ENCODE data around the gene LRRC56.
"Not testable (repeated sequence)": the region's sequence is repeated elsewhere in the genome, so short reads cannot be mapped to it uniquely, and the experiment has no call there.

LRRC56 gene

GRCh38 chr11:501683-502287 is 35.5 kb upstream of the LRRC56 start:
- DNase-seq: no peak

- no peak for DNase-seq
Observed at GRCh38 chr11:502288-503178, 34.8 kb upstream of the LRRC56 start.

GRCh38 chr11:503179-503981 is 33.9 kb upstream of the LRRC56 start:
- peak in 1 of 5 donors; percentile 65 for DNase-seq

GRCh38 chr11:504053-504993 is 33.0 kb upstream of the LRRC56 start:
- no peak for DNase-seq

DNA sequence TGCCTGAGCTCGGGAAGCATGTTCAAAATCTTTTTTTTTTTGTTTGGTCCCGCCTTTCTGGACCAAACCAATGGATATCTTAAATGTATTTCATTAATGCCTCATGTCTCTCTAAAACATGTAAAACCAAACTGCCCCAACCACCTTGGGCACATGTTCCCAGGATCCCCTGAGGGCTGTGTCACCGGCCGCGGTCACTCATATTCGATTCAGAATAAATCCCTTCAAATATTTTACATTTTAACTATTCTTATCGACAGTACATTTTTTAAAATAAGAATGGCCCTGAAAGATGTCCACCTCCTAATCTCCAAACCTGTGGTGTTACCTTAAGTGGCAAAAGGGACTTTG is 32.4 kb upstream of the LRRC56 start:
- no peak for DNase-seq

DNA sequence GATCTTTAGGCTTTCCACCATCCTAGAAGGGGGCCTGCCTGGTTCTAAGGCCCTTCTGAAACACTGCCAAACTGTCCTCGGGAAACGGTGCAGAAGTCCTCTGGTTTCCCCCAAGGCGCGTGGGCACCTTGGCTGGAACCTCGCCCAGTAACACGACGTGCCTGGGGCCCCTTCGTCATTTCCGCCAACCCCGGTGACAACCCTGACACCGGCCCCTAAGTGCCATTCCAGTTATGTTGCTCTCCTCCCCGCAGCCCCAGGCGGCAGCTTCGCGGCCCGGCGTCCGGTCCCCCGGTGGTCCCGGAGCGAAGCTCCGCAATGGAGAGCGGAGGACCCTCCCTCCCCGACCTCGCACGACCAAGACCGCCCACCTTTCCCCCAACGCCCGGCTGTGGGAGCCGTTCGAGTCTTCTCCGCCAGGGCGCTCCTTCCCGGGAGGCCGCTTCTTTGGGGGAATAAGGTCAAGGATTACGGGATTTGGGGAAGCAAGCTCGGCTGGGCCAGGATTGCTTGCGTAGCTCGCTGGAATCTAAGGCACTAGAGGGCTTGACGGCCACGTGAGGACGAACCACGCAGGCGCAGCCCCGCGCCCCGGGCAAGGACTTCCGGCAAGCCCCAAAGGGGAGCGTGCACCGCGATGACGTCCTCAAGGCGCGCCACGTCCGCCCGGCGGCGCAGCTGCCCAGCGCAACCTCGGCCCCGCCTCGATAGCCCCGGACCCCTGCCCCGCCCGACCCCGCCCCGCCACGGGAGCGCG is 30.9 kb upstream of the LRRC56 start:
- DNase-seq: peak; percentile 95 to 98 (median 96)

GRCh38 chr11:506995-507726 is 30.2 kb upstream of the LRRC56 start, which contains the start of gene RNH1:
RNH1 (minus strand) TSS chr11:507242; CDS start chr11:502162, 5,080 bp downstream.
- DNase-seq: peak; percentile 94 to 100 (median 99)

DNA sequence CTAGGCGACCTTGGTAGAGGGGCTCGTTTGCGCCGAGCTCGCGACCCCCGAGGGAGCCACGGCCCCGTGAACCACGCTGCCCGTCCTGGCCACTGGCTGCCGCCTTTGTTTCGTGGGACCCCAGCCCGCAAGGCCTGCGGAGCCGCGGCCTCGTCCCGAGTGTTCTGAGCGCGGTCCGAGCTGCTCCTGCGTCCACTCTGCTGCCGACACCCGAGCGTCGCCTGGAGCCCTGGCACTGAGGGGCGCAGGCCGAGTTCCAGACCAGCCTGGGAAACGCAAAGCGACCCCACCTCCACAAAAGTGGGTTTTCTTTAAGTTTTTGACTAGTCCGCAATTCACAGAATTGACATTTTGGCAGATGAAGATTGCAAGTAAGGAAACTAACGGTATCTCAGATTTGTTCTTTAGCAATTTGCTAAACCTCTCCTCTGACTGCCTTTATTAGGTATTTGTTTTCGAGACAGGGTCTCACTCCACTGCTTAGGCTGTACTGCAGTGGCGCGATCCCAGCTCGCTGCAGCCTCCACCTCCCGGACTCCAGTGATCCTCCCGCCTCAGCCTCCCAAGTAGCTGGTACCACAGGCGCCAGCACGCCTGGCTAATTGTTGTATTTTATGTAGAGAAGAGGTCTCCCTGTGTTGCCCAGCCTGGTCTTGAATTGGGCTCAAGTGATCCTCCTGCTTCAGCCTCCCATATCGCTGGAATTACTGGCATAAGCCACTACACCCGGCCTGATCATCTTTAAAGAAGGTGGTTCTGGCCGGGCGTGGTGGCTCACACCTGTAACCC is 29.4 kb upstream of the LRRC56 start:
- no peak for DNase-seq

- no peak for DNase-seq
Observed at GRCh38 chr11:508956-509355, 28.4 kb upstream of the LRRC56 start.

GRCh38 chr11:512761-513595 is 24.3 kb upstream of the LRRC56 start:
- DNase-seq: no peak

- no peak for DNase-seq
Observed at GRCh38 chr11:514606-515005, 22.7 kb upstream of the LRRC56 start.

GRCh38 chr11:515131-515530 is 22.2 kb upstream of the LRRC56 start:
- no peak for DNase-seq

GRCh38 chr11:516400-516799 is 20.9 kb upstream of the LRRC56 start:
- no peak for DNase-seq

DNA sequence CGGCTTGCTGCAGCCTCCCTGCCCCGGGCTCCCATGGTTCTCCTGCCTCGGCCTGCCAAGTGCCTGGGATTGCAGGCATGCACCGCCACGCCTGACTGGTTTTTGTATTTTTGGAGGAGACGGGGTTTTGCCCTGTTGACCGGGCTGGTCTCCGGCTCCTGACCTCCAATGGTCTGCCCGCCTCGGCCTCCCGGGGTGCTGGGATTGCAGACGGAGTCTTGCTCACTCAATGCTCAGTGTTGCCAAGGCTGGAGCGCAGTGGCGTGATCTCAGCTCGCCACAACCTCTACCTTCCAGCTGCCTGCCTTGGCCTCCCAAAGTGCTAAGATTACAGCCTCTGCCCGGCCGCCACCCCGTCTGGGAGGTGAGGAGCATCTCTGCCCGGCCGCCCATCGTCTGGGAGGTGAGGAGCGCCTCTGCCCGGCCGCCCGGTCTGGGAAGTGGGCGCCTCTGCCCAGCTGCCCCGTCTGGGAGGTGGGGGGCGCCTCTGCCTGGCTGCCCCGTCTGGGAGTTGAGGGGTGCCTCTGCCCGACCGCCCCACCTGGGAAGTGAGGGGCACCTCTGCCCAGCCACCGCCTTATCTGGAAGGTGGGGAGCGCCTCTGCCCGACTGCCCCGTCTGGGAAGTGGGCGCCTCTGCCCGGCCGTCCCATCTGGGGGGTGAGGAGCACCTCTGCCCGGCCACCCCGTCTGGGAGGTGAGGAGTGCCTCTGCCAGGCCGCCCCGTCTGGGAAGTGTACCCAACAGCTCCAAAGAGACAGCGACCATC is 20.2 kb upstream of the LRRC56 start:
- DNase-seq: not testable (repeated sequence)

GRCh38 chr11:518463-519202 is 18.7 kb upstream of the LRRC56 start:
- DNase-seq: peak; percentile 79 to 93 (median 86)

DNA sequence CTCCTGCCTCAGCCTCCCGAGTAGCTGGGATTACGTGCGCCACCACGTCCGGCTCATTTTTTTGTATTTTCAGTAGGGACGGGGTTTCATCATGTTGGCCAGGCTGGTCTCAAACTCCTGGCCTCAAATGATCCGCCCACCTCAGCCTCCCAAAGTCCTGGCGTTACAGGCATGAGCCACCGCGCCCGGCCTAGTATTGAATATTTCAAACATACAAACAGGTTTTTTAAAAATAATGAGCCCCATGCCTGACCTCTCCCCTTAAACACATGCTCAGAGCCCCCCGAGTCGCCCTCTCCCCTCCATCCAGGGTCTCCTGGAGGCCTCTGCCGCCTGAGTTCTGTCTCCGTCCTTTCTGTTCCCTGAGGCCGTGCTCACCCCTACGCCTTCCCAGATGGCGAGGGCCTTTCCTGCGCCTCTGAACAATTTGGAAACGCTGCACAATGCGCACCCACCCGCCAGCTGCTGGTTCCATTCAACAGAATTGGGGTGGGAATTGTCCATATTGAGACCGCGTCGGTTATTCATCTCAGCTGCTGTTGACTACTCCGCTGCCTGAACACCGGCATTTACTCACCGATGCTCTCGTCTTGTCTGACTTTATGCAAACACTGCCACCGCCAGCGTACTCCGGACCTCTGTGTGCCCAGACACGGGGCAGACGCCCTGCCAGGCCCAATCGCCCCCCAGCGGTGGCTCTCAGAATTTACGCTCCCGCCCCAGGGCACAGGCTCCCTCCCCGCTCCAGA is 16.7 kb upstream of the LRRC56 start:
- DNase-seq: no peak
